Left forelimb (tissue), 1 donor: Measurements from ENCODE around the gene LRRC63.

Experiments
- DNase-seq: peaks from one replicate; pipeline ENCODE4 v3.0.0-alpha.2; 2018; ENCODE audit warnings: low spot score

LRRC63 gene

DNA sequence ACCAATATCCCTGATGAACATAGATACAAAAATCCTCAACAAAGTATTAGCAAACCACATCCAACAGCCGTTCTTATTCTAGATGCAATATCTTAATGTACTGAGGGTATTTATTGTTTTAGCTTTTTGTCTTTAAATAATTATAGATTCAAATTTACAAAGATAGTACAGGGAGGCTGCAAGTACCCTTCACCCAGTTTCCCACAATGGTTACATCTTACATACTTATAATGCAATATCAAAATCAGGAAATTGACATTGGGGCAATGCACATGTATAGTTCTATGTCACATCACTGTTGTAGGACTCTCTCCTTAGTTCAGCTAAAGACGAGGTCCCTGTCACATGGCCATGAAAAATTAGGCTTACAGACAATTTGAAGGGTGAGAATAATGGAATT is 99.5 kb downstream of the LRRC63 start:
- DNase-seq, result no peak

DNA sequence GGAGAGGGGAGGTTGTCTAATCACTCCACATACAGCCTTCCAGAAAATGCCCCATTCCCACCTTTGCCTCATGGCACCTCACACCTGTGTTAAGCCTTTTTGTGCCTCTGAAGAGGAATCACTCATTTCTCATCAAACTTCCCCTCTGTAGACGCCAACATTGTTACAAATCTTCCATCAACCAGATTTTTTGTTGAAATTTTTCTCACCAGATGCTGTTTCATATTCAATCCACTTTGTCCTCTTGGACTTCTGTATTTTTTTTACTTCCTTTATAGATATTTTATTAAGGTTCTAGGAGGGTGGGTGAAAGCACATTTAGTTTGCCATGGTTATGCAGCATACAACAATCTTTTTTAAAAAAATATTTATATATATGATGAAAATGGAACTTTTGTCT is 101.3 kb downstream of the LRRC63 start:
- no peak for DNase-seq

DNA sequence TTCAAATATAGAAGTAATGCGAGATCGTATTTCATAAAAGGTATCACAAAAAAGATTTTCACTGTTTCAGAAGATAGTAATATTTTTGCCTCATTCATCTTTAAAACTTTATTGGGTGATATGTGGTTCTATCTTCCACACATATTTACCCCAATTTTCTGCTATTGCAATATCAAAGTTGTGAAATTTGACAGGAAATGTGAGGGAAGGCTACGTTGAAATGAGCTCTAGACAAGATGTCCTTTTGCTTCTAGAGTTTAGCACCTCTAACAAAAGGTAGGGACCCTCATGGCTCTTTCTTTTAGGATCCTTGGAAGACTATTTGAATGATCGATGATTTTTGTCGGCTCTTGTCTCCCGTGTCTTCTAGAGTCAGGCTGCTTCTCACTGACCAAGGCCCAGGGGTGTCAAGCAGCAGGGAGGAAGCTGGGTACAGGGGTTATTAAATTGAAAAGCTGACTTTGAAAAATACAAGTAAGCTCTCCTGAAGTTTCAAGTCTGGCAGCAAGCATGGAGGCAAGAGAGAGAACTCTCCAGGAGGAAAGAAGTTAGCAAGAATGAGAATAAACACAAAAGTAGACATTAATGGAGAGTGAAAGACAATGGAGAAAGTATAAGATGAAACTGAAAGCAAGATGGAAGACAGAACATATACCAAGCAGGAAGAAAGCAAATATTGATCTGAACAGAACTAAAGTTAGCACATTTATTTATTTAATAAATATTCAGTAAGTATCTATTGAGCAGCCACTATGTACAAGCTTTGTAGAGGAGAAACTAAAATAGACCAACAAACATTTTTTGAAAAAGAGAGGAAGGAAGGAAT is 101.9 kb downstream of the LRRC63 start:
- no peak for DNase-seq

DNA sequence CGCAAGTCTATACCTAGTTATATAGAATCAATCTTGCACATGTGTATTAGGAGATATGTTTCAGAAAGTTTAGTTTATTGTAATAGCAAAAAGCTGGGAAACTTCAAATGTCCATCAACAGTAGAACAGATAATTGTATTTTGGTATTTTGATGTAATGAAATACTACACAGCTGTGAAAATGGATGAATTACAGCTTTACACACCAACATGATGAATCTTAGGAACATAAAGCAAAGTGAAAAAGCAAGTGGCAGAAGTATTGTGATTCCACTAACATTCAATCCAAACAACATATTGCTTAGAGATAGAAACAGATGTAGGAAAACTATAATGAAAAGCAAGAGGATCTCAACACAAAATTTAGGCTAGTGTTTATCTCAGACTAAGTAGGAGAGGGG is 102.9 kb downstream of the LRRC63 start:
- DNase-seq, result no peak

DNA sequence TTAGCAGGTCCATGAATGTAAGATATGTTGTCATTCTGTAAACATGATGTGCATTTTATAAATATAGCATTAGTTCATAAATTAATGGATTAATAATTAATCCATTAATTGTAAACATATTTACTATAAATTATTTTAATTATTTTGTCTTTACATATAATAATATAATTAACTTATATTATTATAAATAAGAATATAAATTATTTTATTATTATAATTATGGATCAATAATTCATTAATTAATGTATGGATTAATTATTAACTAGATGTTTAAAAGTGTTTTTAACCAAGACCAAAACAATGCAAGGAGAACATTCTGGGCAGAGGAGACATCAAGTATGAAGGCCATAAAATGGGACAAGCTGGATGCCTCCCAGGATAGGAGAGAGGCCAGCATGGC is 103.3 kb downstream of the LRRC63 start:
- DNase-seq, result no peak

DNA sequence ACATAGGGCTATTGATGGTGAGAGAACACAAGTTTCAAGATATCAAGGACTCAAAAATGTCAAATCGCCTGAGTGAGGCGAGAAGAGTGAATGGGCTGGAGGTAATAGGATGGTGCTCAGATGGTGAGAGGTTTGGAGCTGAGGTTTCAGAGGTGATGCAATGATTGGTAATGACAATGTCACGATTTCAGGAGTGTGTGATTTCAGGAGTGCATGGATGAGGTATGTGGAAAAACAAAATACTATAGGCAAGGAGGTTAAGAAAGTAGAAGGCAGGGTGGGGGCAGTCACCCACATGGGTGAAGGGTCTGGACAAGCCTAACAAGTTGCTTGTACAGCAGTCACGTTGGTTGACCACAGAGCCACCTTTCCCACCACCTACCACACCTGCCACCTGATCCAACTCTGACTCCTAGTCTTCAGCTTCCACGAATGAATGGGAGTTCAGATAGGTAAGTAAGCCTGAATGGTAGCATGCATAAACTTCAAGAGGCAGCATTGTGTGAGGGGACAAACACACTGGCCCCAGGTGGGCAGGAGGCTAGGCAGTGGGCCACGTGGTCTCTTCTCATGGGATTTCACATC is 103.9 kb downstream of the LRRC63 start:
- DNase-seq, result no peak

DNA sequence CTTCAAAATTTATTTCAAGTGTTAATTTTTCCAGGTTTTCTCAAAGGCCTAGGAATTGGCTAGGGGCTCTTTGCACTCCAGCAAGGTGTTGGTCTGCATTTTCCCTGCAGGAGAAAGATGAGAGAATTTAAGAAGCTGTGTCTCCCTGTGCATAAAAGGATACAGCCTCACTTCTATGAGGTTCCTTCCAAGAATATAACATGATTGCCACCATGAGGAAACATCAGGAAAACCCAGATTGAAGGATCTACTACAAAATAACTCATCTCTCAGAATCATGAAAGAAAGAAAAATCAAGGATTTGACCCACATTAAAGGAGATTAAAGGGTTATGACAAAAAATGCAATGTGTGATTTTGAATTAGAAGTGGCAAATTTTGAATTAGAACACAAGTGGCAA is 105.4 kb downstream of the LRRC63 start:
- no peak for DNase-seq

DNA sequence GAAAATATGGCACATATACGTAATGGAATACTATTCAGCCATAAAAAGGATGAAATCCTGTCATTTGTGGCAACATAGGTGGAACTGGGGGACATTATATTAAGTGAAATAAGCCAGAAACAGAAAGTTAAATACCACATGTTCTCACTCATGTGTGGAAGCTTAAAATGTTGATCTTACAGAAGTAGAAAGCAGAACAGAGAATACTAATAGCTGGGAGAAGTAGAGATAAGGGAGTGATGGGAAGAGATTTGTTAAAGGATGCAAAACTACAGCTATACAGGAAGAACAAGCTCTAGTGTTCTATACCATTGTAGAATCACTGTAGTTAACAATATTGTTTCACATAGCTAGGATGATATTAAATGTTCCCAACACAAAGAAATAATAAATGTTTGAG is 107.3 kb downstream of the LRRC63 start:
- DNase-seq, result no peak

DNA sequence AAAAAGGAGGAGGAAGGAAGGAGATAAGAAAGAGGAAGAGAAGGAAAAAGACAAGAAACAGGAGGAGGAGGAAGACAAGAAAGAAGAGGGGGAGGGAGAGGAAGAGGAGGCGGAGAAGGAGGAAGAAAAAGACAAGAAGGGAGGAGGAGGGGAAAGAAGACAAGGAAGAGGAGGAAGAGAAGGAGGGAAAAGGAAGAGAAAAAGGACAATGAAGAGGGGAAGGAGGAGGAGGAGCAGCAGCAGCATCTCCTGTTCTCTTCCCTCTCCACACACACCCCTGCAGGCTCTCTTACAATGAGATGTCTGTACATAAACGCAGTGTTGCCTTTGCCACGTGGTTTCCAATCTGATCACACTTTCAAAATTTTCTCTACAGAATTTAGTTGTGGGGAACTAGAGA is 108.7 kb downstream of the LRRC63 start:
- no peak for DNase-seq

DNA sequence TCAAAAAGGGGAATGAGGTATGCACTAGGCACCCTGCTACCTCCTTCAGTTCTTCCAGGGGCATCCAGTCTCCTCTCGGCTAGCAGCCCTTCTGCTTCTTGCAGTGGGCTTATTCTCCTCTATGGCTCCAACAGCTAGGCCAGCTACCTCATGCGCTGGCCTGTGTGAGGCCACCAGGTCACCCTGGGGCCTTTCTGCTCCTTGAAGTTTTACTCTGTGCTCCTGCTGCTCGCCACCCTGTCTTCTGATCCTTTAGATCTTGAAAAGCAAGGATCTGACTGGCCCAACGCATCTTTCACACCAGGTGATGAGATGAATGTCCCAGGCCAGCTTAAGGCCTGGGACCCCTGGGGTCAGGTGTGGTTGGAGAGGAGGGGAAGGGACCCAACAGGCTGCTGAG is 109.1 kb downstream of the LRRC63 start:
- DNase-seq, result no peak

DNA sequence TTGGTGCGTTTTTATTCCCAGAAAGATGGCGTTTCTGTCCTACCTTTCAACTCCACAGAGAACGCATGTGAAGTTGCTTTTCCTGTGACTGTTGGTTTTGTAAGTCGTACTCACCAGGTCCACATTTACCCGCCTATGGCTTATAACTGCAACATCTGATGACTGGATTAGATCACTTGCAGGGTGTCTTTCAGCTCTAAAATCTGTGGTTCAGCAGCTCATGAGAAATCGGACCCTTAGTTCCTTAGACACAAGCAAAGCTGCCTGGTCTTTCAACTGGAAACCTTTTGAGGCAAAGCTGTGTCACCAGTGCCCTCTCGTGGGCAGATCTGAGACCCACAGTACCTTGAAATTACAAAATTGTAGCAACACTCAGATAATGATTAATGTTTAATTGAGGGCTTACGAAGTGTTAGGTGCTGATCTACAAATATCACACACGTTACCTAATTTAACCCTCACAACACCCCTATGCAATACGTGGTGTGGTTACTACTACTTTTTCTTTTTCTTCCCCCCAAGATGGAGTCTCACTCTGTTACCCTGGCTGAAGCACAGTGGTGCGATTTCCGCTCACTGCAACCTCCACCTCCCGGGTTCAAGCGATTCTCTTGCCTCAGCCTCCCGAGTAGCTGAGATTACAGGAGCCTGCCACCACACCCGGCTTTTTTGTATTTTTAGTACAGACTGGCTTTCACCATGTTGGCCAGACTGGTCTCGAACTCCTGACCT is 109.9 kb downstream of the LRRC63 start:
- DNase-seq, result no peak

DNA sequence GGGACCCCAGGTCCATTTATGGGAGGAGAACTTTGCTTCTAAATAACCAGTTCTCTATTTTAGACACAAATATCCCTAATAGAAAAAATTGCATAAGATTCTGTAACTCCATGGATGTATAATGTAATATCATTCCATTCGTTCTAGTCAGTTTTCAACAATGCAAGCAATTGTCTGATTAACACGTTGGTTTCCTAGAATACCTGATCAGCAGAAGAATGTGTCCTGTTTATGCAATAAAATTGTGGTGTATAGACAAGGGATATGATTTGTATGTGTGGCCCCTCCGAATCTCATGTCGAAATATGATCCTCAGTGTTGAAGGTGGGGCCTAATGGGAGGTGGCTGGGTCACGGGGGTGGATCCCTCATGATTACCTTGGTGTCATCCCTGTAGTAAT is 113.2 kb downstream of the LRRC63 start:
- DNase-seq, result no peak
